SK-N-SH treated with all-trans-retinoic acid at 6 μM for 48 hours (cell line): ENCODE results near the gene CD300LF.

Source experiments
- ATAC-seq: fragments of 200-7000 bp; cut with Tn5 transposase; 3 replicates; pipeline ENCODE4 v1.9.1; 2020; ENCODE audit warnings: mild to moderate bottlenecking, moderate library complexity
- ARNTL ChIP-seq: fragments of 450-650 bp; formaldehyde crosslinking; IDR thresholded peaks from 2 replicates; pipeline ENCODE4 v1.5.0; 2020; ENCODE audit warnings: low read depth, mild to moderate bottlenecking, moderate library complexity, borderline replicate concordance
- BACH2 ChIP-seq: fragments of 250-450 bp; sonication (Bioruptor Pico); IDR thresholded peaks from 2 replicates; pipeline ENCODE4 v1.9.0; 2021; ENCODE audit warnings: mild to moderate bottlenecking, borderline replicate concordance
- ESRRG ChIP-seq: fragments of 250-450 bp; sonication (Bioruptor Pico); IDR thresholded peaks from 2 replicates; pipeline ENCODE4 v1.6.1; 2021; ENCODE audit warnings: mild to moderate bottlenecking
- GLIS3 ChIP-seq: fragments of 250-450 bp; sonication (Bioruptor Pico); IDR thresholded peaks from 2 replicates; pipeline ENCODE4 v1.5.0; 2020; ENCODE audit warnings: mild to moderate bottlenecking, moderate library complexity
- ISL1 ChIP-seq: fragments of 250-450 bp; sonication (Bioruptor Pico); IDR thresholded peaks from 2 replicates; pipeline ENCODE4 v2.1.2; 2022; ENCODE audit warnings: mild to moderate bottlenecking, moderate library complexity
- OSR1 ChIP-seq: fragments of 250-450 bp; sonication (Bioruptor Pico); IDR thresholded peaks from 2 replicates; pipeline ENCODE4 v1.8.0; 2022; ENCODE audit warnings: moderate library complexity, mild to moderate bottlenecking, inconsistent platforms
- PPARA ChIP-seq: fragments of 250-450 bp; sonication (Bioruptor Pico); IDR thresholded peaks from 2 replicates; pipeline ENCODE4 v1.5.0; 2020; ENCODE audit warnings: mild to moderate bottlenecking, borderline replicate concordance
- RARB ChIP-seq: fragments of 250-450 bp; sonication (Bioruptor Pico); IDR thresholded peaks from 2 replicates; pipeline ENCODE4 v1.8.0; 2021; ENCODE audit warnings: mild to moderate bottlenecking, moderate library complexity
- SNAI2 ChIP-seq: fragments of 250-450 bp; sonication (Bioruptor Pico); IDR thresholded peaks from 2 replicates; pipeline ENCODE4 v1.5.0; 2020; ENCODE audit warnings: mild to moderate bottlenecking, moderate library complexity
- TCF4 ChIP-seq: fragments of 250-450 bp; sonication (Bioruptor Pico); IDR thresholded peaks from 2 replicates; pipeline ENCODE4 v1.8.0; 2021; ENCODE audit warnings: mild to moderate bottlenecking, moderate library complexity, borderline replicate concordance
- TOX ChIP-seq: fragments of 250-450 bp; sonication (Bioruptor Pico); IDR thresholded peaks from 2 replicates; pipeline ENCODE4 v1.8.0; 2021; ENCODE audit warnings: mild to moderate bottlenecking, moderate library complexity, borderline replicate concordance
- ZC3H10 ChIP-seq: fragments of 250-450 bp; sonication (Bioruptor Pico); IDR thresholded peaks from 2 replicates; pipeline ENCODE4 v1.5.1; 2021; ENCODE audit warnings: mild to moderate bottlenecking, moderate library complexity
- ZFP3 ChIP-seq: fragments of 250-450 bp; sonication (Bioruptor Pico); IDR thresholded peaks from 2 replicates; pipeline ENCODE4 v1.5.0; 2020; ENCODE audit warnings: mild to moderate bottlenecking, moderate library complexity
- ZFP30 ChIP-seq: fragments of 450-650 bp; formaldehyde crosslinking; IDR thresholded peaks from 2 replicates; pipeline ENCODE4 v1.5.0; 2022; ENCODE audit warnings: mild to moderate bottlenecking, moderate library complexity
- ZNF565 ChIP-seq: fragments of 450-650 bp; formaldehyde crosslinking; conservative IDR thresholded peaks from 2 replicates; pipeline ENCODE4 v1.5.0; 2020; ENCODE audit warnings: low read depth, mild to moderate bottlenecking, moderate library complexity
- ZNF70 ChIP-seq: fragments of 450-650 bp; formaldehyde crosslinking; IDR thresholded peaks from 2 replicates; pipeline ENCODE4 v1.5.0; 2020; ENCODE audit warnings: mild to moderate bottlenecking, moderate library complexity
- ZNF8 ChIP-seq: fragments of 450-650 bp; formaldehyde crosslinking; IDR thresholded peaks from 2 replicates; pipeline ENCODE4 v1.5.0; 2020; ENCODE audit warnings: mild to moderate bottlenecking, moderate library complexity
- TF ChIP-seq, protein P1 (sequence below): fragments of 250-450 bp; sonication (Bioruptor Pico); IDR thresholded peaks from 2 replicates; pipeline ENCODE4 v1.5.0; 2020; ENCODE audit warnings: mild to moderate bottlenecking, moderate library complexity
- TF ChIP-seq, protein P2 (sequence below): fragments of 250-450 bp; sonication (Bioruptor Pico); IDR thresholded peaks from 2 replicates; pipeline ENCODE4 v1.5.1; 2021; ENCODE audit warnings: mild to moderate bottlenecking, moderate library complexity
- TF ChIP-seq, protein P3 (sequence below): fragments of 250-450 bp; sonication (Bioruptor Pico); IDR thresholded peaks from 2 replicates; pipeline ENCODE4 v1.8.0; 2020; ENCODE audit warnings: mild to moderate bottlenecking, moderate library complexity, borderline replicate concordance
- TF ChIP-seq, protein P4 (sequence below): fragments of 250-450 bp; sonication (Bioruptor Pico); IDR thresholded peaks from 2 replicates; pipeline ENCODE4 v1.5.1; 2020; ENCODE audit warnings: low read depth, mild to moderate bottlenecking, moderate library complexity

Gene CD300LF

DNA sequence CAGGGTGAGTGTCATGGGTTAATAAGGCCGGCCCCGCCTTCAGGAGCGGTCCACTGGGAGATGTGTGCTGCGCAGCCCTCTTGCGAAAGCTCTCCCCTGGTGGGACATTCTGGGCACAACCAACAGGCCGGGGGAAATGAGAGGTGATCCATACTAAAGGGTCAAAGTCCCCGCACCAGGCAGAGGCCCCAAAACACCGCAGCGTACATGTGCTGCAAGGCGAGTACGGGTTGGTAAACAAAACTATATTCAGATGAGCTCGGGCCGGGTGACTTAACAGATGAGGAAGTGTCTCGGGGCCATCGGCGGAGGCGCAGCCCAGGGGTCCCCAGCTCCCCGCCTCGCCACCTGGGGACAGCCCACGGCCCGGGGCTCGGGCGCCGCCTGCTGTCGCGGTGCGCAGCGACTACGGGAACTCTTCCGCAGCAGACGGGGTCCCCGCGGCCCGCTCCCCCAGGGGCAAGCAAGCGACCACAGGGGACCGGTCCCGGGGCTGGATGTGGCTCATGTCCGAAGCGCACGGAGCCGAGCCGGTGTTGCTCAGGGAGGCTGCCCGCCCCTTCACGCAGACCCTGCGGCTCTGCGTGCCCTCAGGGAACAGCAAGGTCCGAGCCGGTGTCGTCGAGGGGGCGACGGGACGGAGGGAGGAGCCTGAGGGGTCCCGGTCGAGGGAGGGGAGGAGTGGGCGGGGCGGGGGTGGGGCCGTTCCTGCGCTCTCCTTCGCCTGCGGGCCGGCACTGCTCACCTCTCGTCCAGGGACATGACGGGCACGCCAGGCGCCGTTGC lies 24.0 kb upstream of the CD300LF start, which contains the start of gene RAB37:
TSS of gene RAB37 (plus strand) at position 744 of the 786 bp plus-strand sequence. CDS start at position 761, 17 bp downstream.
- ATAC-seq = peak; percentile 51
- no peak for TF ChIP-seq ESRRG
- TF ChIP-seq ZNF70 (CRISPR knock-in tag) = no peak
- no peak for TF ChIP-seq BACH2 (CRISPR knock-in tag)
- no peak for TF ChIP-seq ZNF565
- TF ChIP-seq OSR1 (CRISPR knock-in tag) = no peak

DNA sequence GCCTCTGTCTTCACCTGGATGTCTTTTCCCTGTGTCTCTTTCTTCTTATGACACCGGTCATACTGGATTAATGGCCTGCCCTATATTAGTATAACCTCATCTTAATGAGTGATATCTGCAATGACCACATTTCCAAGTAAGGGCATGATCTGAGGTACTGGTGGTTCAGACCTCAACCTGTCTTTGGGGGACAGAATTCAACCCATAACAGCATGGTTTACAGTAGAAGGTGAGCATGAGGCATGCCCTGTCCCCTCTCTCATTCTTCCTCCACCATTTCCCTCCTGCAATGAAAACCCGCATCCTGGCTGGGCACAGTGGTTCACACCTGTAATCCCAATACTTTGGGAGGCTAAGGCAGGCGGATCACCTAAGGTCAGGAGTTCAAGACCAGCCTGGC lies 21.5 kb upstream of the CD300LF start:
- no peak for TF ChIP-seq ESRRG
- TF ChIP-seq, protein P1, sequence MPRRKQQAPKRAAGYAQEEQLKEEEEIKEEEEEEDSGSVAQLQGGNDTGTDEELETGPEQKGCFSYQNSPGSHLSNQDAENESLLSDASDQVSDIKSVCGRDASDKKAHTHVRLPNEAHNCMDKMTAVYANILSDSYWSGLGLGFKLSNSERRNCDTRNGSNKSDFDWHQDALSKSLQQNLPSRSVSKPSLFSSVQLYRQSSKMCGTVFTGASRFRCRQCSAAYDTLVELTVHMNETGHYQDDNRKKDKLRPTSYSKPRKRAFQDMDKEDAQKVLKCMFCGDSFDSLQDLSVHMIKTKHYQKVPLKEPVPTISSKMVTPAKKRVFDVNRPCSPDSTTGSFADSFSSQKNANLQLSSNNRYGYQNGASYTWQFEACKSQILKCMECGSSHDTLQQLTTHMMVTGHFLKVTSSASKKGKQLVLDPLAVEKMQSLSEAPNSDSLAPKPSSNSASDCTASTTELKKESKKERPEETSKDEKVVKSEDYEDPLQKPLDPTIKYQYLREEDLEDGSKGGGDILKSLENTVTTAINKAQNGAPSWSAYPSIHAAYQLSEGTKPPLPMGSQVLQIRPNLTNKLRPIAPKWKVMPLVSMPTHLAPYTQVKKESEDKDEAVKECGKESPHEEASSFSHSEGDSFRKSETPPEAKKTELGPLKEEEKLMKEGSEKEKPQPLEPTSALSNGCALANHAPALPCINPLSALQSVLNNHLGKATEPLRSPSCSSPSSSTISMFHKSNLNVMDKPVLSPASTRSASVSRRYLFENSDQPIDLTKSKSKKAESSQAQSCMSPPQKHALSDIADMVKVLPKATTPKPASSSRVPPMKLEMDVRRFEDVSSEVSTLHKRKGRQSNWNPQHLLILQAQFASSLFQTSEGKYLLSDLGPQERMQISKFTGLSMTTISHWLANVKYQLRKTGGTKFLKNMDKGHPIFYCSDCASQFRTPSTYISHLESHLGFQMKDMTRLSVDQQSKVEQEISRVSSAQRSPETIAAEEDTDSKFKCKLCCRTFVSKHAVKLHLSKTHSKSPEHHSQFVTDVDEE (CRISPR knock-in tag) = no peak
- TF ChIP-seq ZNF8 (CRISPR knock-in tag) = no peak
- TF ChIP-seq OSR1 (CRISPR knock-in tag) = no peak
- TF ChIP-seq GLIS3 = no peak
- TF ChIP-seq BACH2 (CRISPR knock-in tag) = no peak
- TF ChIP-seq ZNF565 = no peak
- TF ChIP-seq, protein P2, sequence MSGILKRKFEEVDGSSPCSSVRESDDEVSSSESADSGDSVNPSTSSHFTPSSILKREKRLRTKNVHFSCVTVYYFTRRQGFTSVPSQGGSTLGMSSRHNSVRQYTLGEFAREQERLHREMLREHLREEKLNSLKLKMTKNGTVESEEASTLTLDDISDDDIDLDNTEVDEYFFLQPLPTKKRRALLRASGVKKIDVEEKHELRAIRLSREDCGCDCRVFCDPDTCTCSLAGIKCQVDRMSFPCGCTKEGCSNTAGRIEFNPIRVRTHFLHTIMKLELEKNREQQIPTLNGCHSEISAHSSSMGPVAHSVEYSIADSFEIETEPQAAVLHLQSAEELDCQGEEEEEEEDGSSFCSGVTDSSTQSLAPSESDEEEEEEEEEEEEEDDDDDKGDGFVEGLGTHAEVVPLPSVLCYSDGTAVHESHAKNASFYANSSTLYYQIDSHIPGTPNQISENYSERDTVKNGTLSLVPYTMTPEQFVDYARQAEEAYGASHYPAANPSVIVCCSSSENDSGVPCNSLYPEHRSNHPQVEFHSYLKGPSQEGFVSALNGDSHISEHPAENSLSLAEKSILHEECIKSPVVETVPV (CRISPR knock-in tag) = no peak
- no peak for TF ChIP-seq ARNTL (CRISPR knock-in tag)
- no peak for TF ChIP-seq TOX (CRISPR knock-in tag)
- TF ChIP-seq ZFP3 (CRISPR knock-in tag) = no peak
- TF ChIP-seq ZNF70 (CRISPR knock-in tag) = no peak
- TF ChIP-seq ZFP30 (CRISPR knock-in tag) = no peak
- TF ChIP-seq, protein P3, sequence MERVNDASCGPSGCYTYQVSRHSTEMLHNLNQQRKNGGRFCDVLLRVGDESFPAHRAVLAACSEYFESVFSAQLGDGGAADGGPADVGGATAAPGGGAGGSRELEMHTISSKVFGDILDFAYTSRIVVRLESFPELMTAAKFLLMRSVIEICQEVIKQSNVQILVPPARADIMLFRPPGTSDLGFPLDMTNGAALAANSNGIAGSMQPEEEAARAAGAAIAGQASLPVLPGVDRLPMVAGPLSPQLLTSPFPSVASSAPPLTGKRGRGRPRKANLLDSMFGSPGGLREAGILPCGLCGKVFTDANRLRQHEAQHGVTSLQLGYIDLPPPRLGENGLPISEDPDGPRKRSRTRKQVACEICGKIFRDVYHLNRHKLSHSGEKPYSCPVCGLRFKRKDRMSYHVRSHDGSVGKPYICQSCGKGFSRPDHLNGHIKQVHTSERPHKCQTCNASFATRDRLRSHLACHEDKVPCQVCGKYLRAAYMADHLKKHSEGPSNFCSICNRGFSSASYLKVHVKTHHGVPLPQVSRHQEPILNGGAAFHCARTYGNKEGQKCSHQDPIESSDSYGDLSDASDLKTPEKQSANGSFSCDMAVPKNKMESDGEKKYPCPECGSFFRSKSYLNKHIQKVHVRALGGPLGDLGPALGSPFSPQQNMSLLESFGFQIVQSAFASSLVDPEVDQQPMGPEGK (CRISPR knock-in tag) = no peak
- no peak for TF ChIP-seq RARB (CRISPR knock-in tag)
- no peak for TF ChIP-seq TCF4 (CRISPR knock-in tag)
- ATAC-seq = no peak

DNA sequence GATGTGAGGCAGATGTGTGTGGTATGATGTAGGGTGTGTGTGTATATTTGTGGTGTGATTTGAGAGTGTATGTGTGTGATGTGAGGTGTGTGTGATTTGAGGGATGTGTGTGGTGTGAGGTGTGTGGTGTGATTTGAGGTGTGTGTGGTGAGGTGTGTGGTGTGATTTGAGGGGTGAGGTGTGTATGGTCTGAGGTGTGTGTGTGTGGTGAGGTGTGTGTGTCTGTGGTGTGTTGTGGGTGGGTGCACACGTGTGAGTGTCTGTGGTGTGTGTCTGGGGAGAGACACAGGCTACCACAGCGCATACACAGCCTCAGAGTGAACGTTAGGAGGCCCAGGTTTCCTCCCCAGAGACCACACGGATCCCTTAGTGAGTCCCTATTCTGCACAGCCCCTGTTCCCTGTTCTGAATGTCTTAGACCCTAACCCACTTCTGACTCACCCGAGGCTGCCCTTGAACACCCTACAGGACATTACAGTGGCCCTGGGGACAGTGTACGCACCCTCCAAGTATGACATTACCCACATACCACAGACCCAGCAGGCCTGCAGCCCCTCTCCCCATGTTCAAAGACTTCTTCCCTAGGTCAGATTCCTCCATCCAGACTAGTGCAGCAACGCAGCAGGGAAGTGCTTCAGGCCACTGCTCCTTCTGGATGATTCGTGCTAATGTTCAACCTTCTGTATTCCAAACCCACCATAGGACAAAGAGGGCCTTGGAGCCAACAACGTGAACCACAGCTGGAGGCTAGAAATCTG lies 20.8 kb upstream of the CD300LF start:
- no peak for TF ChIP-seq TCF4 (CRISPR knock-in tag)
- no peak for ATAC-seq

DNA sequence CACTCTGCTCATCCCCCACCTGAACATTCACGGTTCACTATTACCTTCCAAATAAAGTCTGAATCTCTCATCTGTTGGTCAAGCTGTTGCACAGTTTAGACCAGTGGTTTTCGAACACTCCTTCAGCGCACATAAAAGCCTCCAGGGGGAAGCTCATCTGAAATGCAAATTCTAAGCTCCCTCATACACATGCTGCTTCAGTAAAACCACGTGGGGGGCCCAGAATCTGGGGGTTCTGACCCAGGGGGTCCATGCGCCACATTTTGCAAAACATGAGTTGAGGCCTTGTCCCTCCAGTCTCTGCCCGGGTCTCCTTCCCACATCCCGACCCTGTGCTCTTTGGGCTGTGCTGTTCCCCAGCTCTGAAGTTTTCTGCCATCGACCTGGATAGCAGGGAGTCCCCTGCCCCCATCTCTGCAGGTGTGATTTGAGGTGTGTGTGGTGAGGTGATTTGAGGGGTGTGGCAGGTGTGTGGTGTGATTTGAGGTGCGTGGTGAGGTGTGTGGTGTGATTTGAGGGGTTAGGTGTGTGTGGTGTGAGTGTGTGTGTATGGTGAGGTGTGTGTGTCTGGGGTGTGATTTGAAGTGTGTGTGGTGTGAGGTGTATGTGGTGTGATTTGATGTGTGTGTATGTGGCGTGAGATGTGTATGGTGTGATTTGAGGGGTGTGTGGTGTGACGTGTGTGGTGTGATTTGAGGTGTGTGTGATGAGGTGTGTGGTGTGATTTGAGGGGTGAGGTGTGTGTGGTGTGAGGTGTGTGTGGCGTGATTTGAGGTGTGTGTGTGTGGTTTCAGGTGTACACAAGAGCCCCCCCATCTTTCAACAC lies 19.5 kb upstream of the CD300LF start:
- TF ChIP-seq GLIS3 = no peak
- no peak for TF ChIP-seq PPARA (CRISPR knock-in tag)
- TF ChIP-seq ZFP30 (CRISPR knock-in tag) = no peak
- no peak for TF ChIP-seq ARNTL (CRISPR knock-in tag)
- no peak for TF ChIP-seq SNAI2 (CRISPR knock-in tag)
- TF ChIP-seq, protein P3 (CRISPR knock-in tag) = no peak
- TF ChIP-seq, protein P4, sequence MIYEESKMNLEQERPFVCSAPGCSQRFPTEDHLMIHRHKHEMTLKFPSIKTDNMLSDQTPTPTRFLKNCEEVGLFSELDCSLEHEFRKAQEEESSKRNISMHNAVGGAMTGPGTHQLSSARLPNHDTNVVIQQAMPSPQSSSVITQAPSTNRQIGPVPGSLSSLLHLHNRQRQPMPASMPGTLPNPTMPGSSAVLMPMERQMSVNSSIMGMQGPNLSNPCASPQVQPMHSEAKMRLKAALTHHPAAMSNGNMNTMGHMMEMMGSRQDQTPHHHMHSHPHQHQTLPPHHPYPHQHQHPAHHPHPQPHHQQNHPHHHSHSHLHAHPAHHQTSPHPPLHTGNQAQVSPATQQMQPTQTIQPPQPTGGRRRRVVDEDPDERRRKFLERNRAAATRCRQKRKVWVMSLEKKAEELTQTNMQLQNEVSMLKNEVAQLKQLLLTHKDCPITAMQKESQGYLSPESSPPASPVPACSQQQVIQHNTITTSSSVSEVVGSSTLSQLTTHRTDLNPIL (CRISPR knock-in tag) = no peak
- TF ChIP-seq OSR1 (CRISPR knock-in tag) = no peak
- no peak for TF ChIP-seq ZC3H10 (CRISPR knock-in tag)
- TF ChIP-seq ESRRG = no peak
- TF ChIP-seq ZNF70 (CRISPR knock-in tag) = no peak
- no peak for TF ChIP-seq RARB (CRISPR knock-in tag)
- TF ChIP-seq ZFP3 (CRISPR knock-in tag) = no peak
- no peak for TF ChIP-seq ISL1 (CRISPR knock-in tag)
- no peak for TF ChIP-seq ZNF8 (CRISPR knock-in tag)
- no peak for ATAC-seq
